Hematopoietic multipotent progenitor cell treated with erythropoietin and hydrocortisone succinate and interleukin-3 and kit ligand, for 8 days (in vitro differentiated cells): Measurements from ENCODE around the gene RASSF3.
"Not testable (repeated sequence)": the region's sequence is repeated elsewhere in the genome, so short reads cannot be mapped to it uniquely, and the experiment has no call there.

Experiments
- DNase-seq: peaks from one replicate; pipeline ENCODE4 v3.0.0-alpha.2; 2015

The RASSF3 gene

DNA sequence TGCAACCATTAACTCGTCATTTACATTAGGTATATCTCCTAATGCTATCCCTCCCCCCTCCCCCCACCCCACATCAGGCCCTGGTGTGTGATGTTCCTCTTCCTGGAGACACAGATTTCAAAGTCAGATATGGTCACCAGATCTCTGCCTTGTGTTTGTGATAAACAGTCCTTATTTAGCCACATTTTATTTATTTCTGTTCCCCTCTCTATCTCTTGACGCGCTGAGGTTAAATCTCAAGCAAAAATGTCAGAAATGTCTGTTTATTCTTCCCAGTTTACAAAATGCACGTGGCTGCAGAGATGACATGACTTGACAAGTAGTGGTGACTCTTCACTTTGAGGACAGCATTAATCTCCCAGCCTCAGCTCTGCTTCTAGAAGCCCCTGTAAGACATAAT, 11.5 kb upstream of the RASSF3 start:
- no peak for DNase-seq

DNA sequence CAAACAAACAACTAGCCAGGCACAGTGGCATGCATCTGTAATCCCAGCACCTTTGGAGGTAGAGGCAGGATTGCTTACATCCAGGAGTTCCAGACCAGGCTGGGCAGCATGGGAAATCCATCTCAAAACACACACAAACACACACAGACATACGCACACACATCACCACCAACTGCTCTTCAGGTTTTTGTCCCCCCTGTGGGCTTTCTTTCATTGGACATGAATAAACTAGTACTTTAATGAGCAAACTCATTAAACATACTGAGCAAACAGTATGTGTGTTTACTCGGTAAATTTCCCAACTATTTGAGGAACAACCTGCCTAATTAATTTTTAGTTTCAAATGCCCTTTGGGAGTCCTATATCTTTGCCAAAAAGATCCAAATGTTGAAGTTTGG, 10.1 kb upstream of the RASSF3 start:
- DNase-seq: no peak

DNA sequence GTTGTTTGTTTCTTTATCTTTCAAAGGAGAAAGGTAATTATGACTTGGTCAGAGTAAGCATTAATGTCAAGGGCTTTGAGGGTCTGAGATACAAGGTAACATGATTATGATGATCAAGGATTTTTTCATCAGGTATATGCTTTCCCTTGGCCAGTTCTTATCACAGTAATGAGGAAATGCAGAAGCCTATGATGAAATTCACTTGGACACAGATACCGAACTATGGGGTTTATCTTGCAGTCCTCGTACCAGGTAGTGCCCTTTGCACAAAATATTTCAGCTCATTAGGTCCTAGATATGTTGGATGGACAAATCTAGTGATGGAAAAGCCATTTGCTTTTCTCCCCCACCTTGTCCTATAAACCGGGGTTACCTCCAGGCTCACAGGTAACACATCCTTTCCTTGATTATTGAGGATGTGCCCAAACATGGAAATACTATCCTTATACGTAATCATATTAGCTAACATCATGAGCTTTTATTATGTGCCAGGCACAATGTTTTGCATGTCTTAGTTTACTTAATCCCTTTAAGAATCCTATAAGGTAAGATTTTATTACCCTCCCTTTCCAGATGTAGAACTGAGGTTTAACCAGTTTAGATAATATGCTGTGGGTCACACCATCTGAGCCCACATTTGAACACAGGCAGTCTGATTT, 7.0 kb upstream of the RASSF3 start:
- DNase-seq: no peak

DNA sequence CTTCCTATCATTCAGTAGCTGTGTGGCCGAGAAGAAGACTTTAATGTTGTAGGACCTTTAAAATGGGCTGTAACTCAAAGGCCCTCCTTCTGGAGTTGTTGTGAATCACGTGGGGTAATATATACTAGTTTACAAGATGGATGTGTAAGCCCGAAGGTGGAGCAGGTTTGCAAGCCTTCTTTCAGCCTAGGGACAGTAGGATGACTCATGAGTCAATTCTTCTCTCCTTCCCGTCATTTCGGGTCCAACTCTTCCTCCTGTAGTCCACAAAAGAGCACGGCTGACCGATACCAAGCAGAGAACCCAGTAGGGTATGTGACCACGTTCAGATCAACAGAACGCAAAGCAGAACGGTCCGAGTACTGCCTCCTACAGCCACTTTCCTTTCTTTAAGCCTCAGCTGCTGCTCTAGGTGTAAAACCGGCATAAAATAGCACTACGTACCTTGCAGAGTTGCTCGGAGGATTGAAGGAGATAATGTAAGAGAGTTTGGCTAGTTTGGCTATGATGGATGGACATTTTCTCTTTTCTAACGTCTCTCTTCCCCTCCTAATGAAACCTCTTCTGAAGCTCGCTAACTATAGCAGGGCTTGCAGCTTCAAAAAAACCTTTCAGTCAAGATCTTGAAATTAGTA, 1.3 kb upstream of the RASSF3 start:
- peak; percentile 57 for DNase-seq

DNA sequence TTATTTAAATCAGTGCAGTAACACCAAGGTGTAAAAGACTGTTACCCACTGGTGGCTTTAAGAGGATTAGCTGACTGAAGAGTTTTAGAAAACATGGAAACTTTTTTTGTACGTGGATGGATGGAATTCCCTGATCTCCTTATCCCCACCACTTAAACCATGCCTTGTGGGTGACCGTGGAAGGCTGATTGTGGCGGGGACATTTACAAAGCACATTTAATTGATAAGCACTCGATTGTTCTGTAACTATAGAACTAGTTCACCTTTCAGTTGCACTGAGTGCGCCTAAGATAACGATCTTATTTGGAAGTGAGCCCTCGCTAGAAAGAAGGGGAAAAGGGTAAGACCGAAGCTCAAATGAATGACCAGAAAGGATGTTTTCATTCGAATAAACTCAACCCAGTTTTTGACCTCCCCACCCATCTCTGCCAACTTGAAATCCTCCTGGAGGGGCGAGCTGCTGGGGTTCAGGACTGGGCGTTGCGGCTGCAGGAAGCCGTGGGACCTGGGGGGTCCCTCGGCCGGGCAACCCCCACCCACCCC, 688 bp upstream of the RASSF3 start:
- DNase-seq: peak; percentile 36

DNA sequence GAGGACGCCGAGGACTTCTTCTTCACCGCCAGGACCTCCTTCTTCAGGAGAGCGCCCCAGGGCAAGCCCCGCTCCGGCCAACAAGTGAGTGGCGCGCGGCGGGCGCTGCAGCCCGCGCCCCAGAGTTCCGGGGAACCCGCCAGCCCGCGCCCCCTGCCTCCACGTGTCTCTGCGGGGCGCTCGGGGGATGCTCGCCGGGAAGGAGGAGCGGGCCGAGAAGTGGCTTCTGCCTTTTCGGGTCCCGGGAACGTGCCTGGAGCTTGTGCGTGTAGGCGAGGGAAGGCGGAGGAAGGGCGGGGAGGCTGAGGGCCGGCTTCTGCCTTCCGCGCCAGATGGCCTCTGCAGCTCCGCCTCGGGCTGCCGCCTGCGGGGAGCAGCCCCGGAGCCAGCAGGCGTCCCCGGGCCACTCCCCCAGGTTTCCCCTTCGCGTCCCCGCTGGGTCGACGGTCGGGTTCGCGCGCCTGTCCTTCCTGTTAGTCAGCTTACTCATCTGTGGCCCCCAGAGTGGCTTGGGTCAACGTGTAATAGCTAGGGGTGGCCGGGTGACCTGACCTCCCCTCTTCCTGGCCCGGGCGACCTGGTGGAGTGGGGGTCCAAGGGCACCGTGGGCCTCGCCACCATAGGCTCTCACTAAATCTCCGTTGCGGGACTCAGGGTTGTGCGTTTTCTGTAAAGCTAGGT, 505 bp downstream of the RASSF3 start:
- DNase-seq: peak; percentile 49

DNA sequence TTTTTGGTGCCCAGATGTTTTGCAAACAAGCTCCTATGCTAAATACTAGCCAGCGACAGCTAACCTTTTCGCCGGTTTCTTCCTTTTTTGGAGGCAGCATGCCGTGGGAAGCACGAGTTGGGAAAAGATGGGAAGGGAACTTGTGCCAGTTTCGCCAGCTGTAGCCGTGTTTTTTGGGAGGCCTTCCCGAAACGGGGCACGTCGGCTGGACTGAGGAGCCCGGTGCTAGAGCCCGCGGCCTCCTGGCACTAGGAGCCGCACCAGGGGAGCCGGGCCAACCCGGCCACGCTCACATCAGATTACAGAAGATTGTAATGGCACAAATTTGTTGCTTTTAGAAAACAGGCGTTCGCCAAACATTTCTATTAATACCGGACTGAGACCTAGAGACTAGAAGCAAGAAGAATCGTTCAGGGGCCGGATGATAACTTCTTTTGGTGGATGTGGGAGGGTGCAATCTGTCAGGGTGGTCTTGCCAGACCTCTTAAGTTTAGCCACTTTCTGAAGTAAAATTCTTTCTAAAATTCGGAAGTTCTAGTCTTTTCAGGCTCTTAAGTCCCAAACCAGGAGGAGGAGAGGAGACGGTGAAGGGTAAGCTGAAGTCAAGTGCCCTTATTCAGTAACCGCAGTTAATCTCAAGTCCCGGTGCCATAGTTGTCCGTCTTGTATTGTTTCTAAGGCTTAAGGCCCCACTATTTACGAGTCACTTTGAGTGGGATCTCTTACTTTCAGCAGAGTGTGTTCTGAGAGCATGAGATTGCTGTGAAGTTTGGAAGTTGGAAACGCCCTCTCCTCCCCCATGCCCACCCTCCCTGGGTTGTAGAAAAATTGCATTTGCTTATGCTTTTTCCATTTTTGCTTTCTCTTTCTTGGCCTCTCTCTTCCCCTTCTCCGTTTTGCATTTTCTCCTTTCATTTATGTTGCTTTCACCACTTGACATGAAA, 1.3 kb downstream of the RASSF3 start:
- DNase-seq: peak; percentile 25

DNA sequence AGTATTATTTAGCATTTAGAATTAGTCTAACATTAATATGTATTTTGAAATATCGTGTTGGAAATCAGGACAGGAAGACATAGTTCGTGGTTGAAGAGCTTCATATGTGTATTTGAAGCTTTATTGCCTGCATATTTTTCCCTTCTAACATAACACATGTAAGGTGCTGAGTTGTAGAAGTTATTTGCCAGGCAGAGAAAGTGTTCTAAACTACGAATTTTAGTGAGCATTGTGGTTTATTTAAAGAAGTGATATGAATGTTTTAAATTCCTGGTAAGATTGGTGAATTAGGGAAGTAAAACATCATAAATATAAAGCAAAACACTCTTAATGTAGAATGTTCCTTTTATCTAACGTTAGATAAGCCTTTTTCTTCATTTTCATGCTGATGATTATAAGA, 2.5 kb downstream of the RASSF3 start:
- DNase-seq: no peak

DNA sequence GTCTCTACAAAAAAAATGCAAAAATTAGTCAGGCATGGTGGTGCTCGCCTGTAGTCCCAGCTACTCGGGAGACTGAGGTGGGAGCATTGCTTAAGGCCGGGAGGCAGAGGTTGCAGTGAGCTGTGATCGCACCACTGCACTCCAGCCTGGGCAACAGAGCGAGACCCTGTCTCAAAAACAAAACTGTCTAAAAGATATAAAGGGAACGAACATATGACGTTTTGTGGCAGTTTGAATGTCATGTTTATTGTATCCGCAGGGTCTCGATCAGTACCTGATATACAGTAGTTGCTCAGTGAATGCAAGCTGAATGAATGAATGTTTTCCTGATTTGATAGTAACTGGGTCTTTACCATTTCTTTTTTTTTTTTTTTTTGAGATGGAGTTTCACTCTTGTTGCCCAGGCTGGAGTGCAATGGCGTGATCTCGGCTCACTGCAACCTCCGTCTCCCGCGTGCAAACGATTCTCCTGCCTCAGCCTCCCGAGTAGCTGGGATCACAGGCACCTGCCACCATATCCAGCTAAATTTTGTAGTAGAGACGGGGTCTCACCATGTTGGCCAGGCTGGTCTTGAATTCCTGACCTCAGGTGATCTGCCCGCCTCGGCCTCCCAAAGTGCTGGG, 3.6 kb downstream of the RASSF3 start:
- not testable (repeated sequence) for DNase-seq

DNA sequence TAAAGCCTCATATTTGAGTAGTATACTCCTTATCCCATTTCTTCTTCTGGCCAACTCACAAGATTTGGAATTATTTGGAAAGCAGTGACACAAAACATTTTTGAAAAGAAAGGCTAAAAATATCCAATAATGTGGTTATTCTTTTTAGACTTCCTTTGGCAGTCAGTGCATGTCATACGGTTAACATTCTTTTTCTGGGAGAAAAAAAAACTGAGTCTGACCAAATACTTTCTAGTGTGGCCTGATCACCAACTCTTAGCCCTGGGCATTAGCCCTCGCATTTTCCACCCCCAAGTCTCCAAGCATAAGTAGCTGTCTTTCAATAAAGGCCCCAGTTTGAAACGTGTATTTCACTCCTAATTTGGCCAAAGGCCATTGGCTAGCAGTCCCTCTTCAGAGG, 5.9 kb downstream of the RASSF3 start:
- no peak for DNase-seq

DNA sequence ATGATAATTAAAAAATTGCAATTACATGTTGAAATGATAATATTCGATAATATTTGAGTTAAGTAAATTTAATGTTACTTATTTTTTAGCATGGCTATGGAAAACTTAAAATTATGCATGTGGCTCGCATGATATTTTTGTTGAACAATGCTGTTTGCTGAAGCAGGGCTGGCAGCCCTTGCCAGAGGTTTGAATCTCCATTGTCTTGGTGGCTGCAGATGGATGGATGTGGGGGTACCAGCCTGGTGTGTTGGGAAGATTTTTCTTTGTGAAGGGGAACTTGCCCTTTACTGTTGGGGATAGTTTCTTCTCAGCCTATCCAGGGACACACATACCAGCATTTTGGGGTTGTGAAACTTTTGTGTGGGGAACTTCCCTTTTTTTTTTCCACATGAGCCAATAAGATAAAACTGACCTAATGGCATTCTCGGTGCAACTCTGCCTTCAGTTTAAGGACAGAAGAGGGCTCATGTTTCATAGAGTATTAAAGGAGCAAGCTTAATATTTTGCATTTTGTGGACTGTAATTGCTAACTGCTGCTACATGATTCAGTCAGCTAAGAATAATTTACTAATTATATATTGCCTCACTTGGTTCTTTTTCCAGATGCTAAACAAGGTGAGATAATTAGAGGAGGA, 8.8 kb downstream of the RASSF3 start:
- peak; percentile 71 for DNase-seq

DNA sequence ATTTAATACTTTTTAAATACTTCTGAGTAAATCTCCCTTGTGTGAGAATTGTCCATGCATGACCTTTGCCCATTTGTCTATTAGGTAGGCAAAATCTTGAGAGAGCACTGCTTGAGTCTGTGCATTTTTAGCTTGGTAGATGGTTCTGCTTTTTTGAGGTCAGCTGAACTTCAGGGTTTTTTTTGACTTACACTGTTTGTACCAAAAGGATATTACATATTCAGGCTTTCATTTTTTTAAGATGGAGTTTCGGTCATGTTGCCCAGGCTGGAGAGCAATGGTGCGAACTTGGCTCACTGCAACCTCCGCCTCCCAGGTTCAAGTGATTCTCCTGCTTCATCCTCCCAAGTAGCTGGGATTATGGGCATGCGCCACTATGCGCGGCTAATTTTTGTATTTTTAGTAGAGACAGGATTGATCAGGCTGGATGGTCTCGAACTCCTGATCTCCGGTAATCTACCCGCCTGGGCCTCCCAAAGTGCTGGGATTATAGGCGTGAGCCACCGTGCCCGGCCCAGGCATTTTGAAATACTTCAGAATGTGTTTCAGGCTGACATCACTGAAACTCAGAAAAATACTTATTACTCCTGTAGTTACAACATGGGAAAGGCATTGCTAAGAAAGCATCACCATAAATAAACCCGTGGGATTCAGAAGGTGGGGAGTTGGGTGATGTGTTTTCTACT, 11.1 kb downstream of the RASSF3 start:
- no peak for DNase-seq

DNA sequence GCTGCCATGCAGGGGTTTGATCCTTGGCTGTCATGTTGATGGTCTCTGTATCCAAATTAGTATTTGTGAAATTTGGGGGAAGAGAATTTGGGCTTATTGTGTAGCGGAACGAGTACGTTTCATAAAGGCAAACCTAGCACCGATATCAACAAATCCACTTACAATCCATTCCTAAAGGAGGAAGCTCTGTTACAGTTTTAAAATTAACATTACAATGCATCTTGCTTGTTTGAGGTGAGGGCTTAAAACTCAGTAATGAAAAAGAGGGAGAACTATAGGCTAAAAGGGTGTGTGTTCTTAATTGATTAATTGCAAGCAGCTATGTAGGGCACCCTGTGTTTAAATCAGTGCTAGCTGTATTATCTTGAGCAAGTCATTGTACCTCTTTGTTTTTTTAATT, 13.7 kb downstream of the RASSF3 start:
- no peak for DNase-seq

DNA sequence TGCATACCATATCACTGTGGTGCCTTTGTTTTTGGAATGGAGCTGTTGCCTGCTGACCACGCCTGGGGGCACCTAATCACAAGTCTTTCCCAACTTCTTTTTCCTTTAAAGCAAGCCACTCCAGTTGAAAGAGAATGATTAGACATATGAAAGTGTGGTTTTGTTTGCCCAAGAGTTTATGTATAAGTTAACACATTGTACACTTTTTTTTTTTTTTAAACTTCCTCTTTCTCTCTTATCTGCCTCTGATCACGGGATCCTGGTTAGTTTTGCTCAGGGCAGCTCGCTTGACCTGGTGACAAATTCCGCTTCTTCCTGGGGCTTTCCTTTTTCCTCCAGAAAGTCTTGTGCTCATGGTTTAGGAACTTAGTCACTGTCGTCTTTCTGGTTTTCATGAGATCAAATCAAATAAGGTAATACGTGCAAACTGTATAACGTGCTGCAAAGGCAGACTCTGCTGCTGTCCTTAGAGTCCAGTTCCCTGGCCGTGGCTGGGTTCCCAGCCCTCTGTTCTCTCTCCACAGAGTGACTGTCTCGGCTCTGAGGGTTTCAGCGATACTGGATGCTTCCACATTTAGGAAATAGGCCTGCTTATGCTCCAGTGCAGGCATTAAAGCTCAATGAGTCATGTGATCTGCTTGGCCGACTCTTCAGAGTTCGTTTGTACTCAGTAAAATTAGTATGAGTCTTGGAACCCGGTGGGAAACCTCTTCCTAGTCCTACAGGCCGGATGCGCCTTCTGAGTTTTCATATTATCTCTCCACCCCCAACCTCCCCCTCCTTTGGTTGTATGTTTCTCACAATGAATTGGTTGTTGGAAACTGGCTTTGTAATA, 15.2 kb downstream of the RASSF3 start:
- peak; percentile 83 for DNase-seq

DNA sequence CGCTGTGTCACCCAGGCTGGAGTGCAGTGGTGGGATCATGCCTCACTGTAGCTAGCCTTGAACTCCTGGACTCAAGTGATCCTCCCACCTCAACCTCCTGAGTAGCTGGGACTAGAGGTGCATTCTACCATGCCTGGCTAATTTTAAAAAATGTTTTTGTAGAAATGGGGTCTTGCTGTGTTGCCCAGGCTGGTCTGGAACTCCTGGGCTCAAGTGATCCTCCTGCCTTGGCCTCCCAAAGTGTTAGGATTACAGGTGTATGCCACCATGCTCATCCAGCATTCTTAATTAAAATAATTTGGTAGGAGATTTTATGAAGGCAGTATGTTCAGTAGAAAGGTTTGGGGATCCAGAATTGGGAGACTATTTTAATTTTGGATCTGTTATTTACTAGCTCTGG, 16.3 kb downstream of the RASSF3 start:
- not testable (repeated sequence) for DNase-seq

DNA sequence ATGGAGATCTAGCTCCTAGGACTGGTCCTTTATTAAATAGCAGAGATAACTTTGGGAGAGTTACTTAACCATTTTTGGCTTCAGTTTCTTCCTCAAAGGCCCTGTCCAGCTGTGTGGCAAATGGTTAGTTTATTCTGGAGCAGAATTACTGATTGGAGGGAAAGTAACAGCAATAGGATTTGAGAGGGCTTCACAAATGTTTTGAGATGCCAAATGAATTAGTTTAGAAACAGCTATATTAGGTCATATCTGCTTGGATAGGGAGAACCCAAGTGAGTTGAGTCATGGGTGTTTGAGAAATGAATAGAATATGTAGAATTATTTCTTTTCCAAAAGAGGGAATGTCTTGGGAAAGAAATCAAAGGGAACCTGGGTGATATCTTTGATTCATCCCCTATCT, 17.5 kb downstream of the RASSF3 start:
- no peak for DNase-seq

DNA sequence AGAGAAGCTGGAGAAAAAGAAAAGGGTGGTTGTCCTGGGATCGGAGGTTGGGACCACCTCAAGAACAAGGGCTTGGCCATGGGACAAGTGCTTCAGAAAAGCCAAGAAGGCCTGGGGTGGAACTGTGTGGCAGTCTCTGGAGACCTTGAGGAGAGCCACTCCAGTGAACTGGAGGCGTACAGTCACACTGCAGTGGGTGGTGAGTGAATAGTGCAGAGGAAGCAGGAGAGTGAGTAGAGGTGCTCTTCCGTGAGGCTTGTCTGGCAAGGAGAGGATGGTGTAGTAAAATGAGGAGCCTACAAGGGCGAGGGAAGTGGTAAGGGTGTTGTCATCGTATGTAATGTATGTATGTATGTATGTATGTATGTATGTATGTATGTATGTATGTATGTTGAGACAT, 20.9 kb downstream of the RASSF3 start:
- DNase-seq: no peak

DNA sequence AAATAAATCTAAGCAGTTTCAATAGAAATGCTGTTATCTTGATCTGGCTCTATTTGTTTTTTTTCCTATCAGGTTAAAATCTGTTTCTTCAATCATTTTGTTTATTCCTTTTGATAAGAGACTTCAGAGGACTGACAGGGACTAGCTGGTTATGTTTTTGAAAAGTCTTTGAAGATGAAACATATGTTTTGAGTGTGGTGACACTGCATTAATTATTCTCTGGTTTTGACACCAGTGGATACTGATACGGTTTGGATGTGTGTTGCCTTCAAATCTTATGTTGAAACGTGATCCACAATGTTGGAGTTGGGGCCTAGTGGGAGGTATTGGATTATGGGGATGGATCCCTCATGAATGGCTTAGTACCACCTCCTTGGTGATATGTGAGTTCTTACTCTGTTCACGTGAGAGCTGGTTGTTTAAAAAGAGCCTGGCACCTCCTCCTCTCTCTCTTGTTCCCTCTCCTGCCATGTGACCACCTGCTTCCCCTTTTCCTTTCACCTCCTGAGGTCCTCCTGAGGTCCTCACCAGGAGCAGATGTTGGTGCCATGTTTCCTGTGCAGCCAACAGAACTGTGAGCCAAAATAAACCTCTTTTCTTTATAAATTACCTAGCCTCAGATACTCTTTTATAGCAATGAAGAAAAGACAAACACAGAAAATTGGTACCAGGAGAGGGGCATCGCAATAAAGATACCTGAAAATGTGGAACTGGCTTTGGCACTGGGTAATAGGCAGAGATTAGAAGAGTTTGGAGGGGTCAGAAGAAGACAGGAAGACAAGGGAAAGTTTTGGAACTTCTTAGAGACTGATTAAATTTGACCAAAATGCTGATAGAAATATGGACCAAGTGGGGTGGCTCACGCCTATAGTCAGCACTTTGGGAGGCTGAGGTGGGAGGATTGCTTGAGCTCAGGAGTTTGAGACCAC, 23.0 kb downstream of the RASSF3 start:
- no peak for DNase-seq

DNA sequence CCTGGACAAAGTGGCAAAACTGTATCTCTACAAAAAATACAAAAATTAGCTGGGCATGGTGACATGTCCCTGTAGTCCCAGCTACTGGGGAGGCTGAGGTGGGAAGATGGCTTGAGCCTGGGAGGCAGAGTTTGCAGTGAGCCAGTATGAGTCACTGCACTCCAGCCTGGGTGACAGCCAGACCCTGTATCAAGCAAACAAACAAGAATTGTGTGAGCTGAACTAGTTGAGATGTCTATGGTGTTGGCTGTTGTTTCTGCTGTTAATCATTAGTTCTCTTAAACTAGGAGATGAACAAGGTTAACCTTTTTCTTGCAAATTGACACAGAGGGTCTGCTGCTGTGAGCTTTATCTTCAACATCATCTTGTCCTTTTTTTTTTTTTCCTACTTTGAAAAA, 23.6 kb downstream of the RASSF3 start:
- no peak for DNase-seq
